ENCODE measurements around the gene AHRR.
"Not testable (repeated sequence)": the region's sequence is repeated elsewhere in the genome, so short reads cannot be mapped to it uniquely, and the experiment has no call there.

Gene AHRR

GRCh38 chr5:464446-464842 is 142.9 kb downstream of the AHRR start:
- DNase-seq: no peak

GRCh38 chr5:464843-465590 is 143.5 kb downstream of the AHRR start:
- no peak for DNase-seq

- DNase-seq: no peak
Observed at GRCh38 chr5:465591-466403, 144.3 kb downstream of the AHRR start.

- no peak for DNase-seq
Observed at GRCh38 chr5:466661-467310, 145.3 kb downstream of the AHRR start.

- DNase-seq: no peak
Observed at GRCh38 chr5:468401-468800, 146.9 kb downstream of the AHRR start.

GRCh38 chr5:469752-470483 is 148.4 kb downstream of the AHRR start:
- DNase-seq: no peak

- DNase-seq: no peak
Observed at GRCh38 chr5:470961-471749, 149.6 kb downstream of the AHRR start.

GRCh38 chr5:471750-472058 is 150.2 kb downstream of the AHRR start:
- no peak for DNase-seq

GRCh38 chr5:472076-472655 is 150.7 kb downstream of the AHRR start:
- DNase-seq: no peak

- peak; percentile 87 for DNase-seq
Observed at GRCh38 chr5:472656-473550, 151.4 kb downstream of the AHRR start.

GRCh38 chr5:473551-474192 is 152.2 kb downstream of the AHRR start:
- no peak for DNase-seq

GRCh38 chr5:474232-474839 is 152.8 kb downstream of the AHRR start:
- DNase-seq: not testable (repeated sequence)

- DNase-seq: no peak
Observed at GRCh38 chr5:474840-475661, 153.5 kb downstream of the AHRR start.

- DNase-seq: no peak
Observed at GRCh38 chr5:475704-476101, 154.2 kb downstream of the AHRR start.

GRCh38 chr5:476102-476813 is 154.7 kb downstream of the AHRR start:
- DNase-seq: no peak

- DNase-seq: no peak
Observed at GRCh38 chr5:476814-477175, 155.3 kb downstream of the AHRR start.

- no peak for DNase-seq
Observed at GRCh38 chr5:477247-477646, 155.7 kb downstream of the AHRR start.

GRCh38 chr5:477871-478270 is 156.4 kb downstream of the AHRR start:
- no peak for DNase-seq
